Esophagus squamous epithelium (tissue), 4 donors: ENCODE results near the gene ST3GAL4.

Experiments
- POLR2A ChIP-seq, 4 donors: fragments of 450-650 bp; IDR thresholded peaks; one replicate each; pipeline ENCODE4 v1.6.1; 2017; ENCODE audit warnings: antibody characterized with exemption in 4 of 4, mild to moderate bottlenecking in 4 of 4, moderate library complexity in 3 of 4
- TF ChIP-seq, protein P1 (sequence below), 6 experiments: fragments of 450-650 bp in 4 of 6; fragments of 200-600 bp in 2 of 6; sonication (generic) in 2 of 6; IDR thresholded peaks; one replicate each; pipeline ENCODE4 v1.5.1; 2016 to 2019; ENCODE audit warnings: antibody characterized with exemption in 6 of 6, mild to moderate bottlenecking in 4 of 6, moderate library complexity in 4 of 6

DNA sequence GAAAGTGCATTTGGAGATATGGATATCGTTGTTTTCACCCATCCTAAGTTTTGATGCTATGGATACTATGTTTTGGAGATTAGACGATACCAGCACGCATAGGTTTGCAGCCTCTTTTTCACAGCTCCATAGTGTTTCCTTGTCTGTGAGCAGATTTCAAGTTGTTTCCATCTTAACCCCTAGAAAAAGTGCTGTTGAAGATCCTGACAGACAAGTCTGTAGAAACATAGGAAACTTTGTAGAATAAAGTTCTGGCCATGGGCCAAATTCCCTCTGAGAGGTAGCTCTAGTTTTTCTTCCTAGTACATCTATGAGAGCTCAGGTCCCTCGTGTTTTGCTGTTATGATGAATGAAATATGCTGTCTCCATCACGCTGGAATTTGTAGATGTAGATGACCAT lies 32.4 kb downstream of the ST3GAL4 start:
- TF ChIP-seq, protein P1, sequence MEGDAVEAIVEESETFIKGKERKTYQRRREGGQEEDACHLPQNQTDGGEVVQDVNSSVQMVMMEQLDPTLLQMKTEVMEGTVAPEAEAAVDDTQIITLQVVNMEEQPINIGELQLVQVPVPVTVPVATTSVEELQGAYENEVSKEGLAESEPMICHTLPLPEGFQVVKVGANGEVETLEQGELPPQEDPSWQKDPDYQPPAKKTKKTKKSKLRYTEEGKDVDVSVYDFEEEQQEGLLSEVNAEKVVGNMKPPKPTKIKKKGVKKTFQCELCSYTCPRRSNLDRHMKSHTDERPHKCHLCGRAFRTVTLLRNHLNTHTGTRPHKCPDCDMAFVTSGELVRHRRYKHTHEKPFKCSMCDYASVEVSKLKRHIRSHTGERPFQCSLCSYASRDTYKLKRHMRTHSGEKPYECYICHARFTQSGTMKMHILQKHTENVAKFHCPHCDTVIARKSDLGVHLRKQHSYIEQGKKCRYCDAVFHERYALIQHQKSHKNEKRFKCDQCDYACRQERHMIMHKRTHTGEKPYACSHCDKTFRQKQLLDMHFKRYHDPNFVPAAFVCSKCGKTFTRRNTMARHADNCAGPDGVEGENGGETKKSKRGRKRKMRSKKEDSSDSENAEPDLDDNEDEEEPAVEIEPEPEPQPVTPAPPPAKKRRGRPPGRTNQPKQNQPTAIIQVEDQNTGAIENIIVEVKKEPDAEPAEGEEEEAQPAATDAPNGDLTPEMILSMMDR (IDR thresholded peaks at IDR 0.05) = no peak
- TF ChIP-seq POLR2A (IDR thresholded peaks at IDR 0.05) = no peak
